HG03565 (cell line): Measurements from ENCODE around the gene MYO15A.
"Not testable (repeated sequence)": the region's sequence is repeated elsewhere in the genome, so short reads cannot be mapped to it uniquely, and the experiment has no call there.

ENCODE experiments used
- ATAC-seq: cut with Tn5 transposase; IDR thresholded peaks from one replicate; pipeline ENCODE4 v1.9.1; 2021; ENCODE audit warnings: mild to moderate bottlenecking, moderate library complexity; ENCODE audit not compliant: unreplicated experiment

MYO15A gene

GRCh38 chr17:18208092-18208491 lies 99.5 kb downstream of the MYO15A start:
- no peak for ATAC-seq

- no peak for ATAC-seq
These were observed 105.2 kb downstream of the MYO15A start for GRCh38 chr17:18213666-18214270.

- ATAC-seq: not testable (repeated sequence)
These were observed 108.3 kb downstream of the MYO15A start for GRCh38 chr17:18216906-18217305.

GRCh38 chr17:18217412-18218015 lies 109.0 kb downstream of the MYO15A start:
- ATAC-seq: no peak

- no peak for ATAC-seq
These were observed 110.3 kb downstream of the MYO15A start for GRCh38 chr17:18218756-18219415.

GRCh38 chr17:18224053-18224386 lies 115.5 kb downstream of the MYO15A start:
- ATAC-seq: no peak

- no peak for ATAC-seq
These were observed 116.0 kb downstream of the MYO15A start for GRCh38 chr17:18224387-18225120.

GRCh38 chr17:18225121-18225641 lies 116.6 kb downstream of the MYO15A start, which contains the start of gene LLGL1:
Gene LLGL1, plus strand, starts transcription at chr17:18225635. Its CDS starts 48 bp downstream, at chr17:18225683.
- peak; percentile 82 for ATAC-seq

GRCh38 chr17:18225642-18226283 lies 117.2 kb downstream of the MYO15A start:
- ATAC-seq: no peak

GRCh38 chr17:18226284-18226945 lies 117.9 kb downstream of the MYO15A start:
- ATAC-seq: no peak

- ATAC-seq: no peak
These were observed 119.1 kb downstream of the MYO15A start for GRCh38 chr17:18227635-18228034.

GRCh38 chr17:18228176-18228682 lies 119.7 kb downstream of the MYO15A start:
- no peak for ATAC-seq

- ATAC-seq: no peak
These were observed 120.7 kb downstream of the MYO15A start for GRCh38 chr17:18229254-18229653.
